Tibial artery (tissue), 4 donors: ENCODE measurements around the gene PNRC1.
A peak's percentile ranks its signal among the peaks of the same experiment; 100 is the strongest.

ENCODE experiments used
- DNase-seq, 2 donors: peaks; one replicate each; pipeline ENCODE4 v3.0.0-alpha.2; 2019
- H3K27ac ChIP-seq, 2 donors: fragments of 200-600 bp; sonication (generic) in 1 of 2; 1 replicate in 1 of 2; 2 replicates in 1 of 2; pipeline ENCODE4 v1.5.1; 2018 to 2019; ENCODE audit warnings: mild to moderate bottlenecking in 1 of 2
- H3K27me3 ChIP-seq, 2 donors: fragments of 200-600 bp; sonication (generic) in 1 of 2; one replicate each; pipeline versions ENCODE4 v1.5.1 to v1.6.0; 2016 to 2019
- H3K36me3 ChIP-seq, 3 donors: fragments of 200-600 bp; sonication (generic) in 2 of 3; one replicate each; pipeline ENCODE4 v1.5.1; 2016 to 2019; ENCODE audit warnings: mild to moderate bottlenecking in 2 of 3
- H3K4me1 ChIP-seq, 4 donors: fragments of 200-600 bp; sonication (generic) in 2 of 4; 1 replicate in 3 of 4; 2 replicates in 1 of 4; pipeline ENCODE4 v1.5.1; 2016 to 2019
- H3K4me3 ChIP-seq, 2 donors: fragments of 200-600 bp; sonication (generic) in 1 of 2; 1 replicate in 1 of 2; 2 replicates in 1 of 2; pipeline ENCODE4 v1.5.1; 2018 to 2019; ENCODE audit warnings: mild to moderate bottlenecking in 2 of 2
- H3K9me3 ChIP-seq, 3 donors: fragments of 200-600 bp; sonication (generic) in 1 of 3; one replicate each; pipeline ENCODE4 v1.5.1; 2016 to 2019
- CTCF ChIP-seq, 2 experiments: fragments of 200-600 bp in 1 of 2; fragments of 450-650 bp in 1 of 2; IDR thresholded peaks; one replicate each; pipeline ENCODE4 v1.5.1; 2017 to 2019; ENCODE audit warnings: antibody characterized with exemption in 2 of 2, mild to moderate bottlenecking in 1 of 2, moderate library complexity in 1 of 2
- intact Hi-C: fragments of 100-400 bp; cut with DNase I; formaldehyde crosslinking; loops from one replicate; pipeline ENCODE4 v1.15.0; 2023; ENCODE audit warnings: low total_unique reads

PNRC1 gene

DNA sequence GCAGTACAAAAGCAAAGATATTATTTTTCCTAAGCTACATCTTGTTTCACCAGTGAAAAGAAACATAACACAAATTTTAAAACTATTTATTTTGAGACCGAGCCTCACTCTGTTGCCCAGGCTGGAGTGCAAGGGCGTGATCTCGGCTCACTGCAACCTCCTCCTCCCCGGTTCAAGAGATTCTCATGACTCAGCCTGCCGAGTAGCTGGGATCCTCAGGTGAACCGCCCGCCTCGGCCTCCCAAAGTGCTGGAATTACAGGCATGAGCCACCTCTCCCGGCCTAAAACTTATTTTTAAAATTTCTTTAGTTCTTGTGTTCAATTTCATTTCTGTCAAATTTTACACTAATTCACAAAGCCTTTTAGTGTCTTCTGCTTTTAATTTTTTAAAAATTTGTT, 31.4 kb downstream of the PNRC1 start:
- TF ChIP-seq CTCF (IDR thresholded peaks at IDR 0.05) = no peak
- no peak for DNase-seq
- H3K4me1 ChIP-seq = peaks cover 0 to 6% (median 3%) of the 10 kb centered on the region in 4 donors
- no peak overlapping the region for H3K4me3 ChIP-seq
- H3K36me3 ChIP-seq = no peaks in the 10 kb centered on the region
- H3K9me3 ChIP-seq = no peaks in the 10 kb centered on the region
- no peak overlapping the region for H3K27ac ChIP-seq
- intact Hi-C loops = no loop called here
- H3K27me3 ChIP-seq = no peaks in the 10 kb centered on the region

- Histone ChIP-seq H3K4me3 (peak overlapping the region; percentile 67 to 69), H3K27ac (no peak overlapping the region), H3K27me3 (no peaks in the 10 kb centered on the region), H3K36me3 (no peaks in the 10 kb centered on the region), H3K9me3 (no peaks in the 10 kb centered on the region), H3K4me1 (peaks cover 0 to 17% (median 9%) of the 10 kb centered on the region in 4 donors)
- no peak for DNase-seq
- intact Hi-C loops = no loop called here
- TF ChIP-seq CTCF (IDR thresholded peaks at IDR 0.05) = no peak
Measured at GRCh38 chr6:89116702-89117101, 36.2 kb downstream of the PNRC1 start.

DNA sequence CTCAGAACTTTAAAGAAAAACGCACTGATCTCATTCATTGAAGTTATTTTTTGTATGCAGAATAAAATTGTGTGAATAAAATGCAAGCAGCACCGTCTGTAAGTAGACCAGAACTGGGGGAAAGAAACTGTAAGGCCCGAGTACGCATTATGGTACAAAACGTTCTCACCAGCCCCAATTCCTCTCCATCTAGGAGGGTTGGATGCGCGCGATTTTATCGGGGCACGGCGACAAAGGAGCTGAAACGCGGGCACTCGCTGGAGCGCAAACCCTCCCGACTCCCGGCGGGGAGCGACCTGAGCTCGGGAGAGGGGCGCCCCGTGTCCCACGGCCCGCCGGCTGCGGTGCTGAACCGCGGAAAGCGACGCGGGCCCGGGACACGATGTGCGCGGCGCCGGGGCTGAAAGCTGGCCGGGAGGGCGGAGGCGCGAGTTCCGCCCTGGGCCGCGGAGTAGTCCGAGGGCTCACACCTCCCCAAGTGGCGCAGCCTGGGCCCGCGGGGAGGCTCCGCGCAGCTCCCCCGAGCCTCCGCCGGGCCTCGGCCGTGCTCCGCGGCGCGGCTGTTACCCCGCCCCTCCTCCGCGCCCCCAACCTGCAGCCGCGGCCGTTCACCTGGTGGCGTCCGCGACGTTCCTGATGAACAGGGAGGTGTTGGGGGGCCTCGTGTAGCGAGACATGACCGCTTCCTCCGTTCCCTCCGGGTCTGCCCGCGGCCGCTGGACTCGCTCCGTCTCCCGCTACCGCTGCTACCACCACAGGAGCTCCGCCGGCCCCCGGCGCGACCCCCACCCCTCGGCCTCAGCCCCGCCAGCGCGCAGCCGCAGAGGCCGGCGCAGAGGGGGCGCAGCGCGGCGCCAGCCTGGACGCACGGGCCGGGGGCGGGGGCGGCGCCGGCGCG, 36.9 kb downstream of the PNRC1 start, which contains the start of gene SRSF12:
Gene SRSF12 (minus strand): TSS at position 861 of the 898 bp plus-strand sequence. CDS start 184 bp downstream, at position 677.
- intact Hi-C loops = no loop called here
- H3K36me3 ChIP-seq = no peaks in the 10 kb centered on the region
- DNase-seq = peak in 1 of 2 donors; percentile 67
- no peaks in the 10 kb centered on the region for H3K9me3 ChIP-seq
- H3K4me3 ChIP-seq = peak within 1 kb of the TSS; percentile 67 to 69
- H3K27ac ChIP-seq = peak within 1 kb of the TSS; percentile 56 to 60
- H3K4me1 ChIP-seq = peaks cover 0 to 17% (median 9%) of the 10 kb centered on the region in 4 donors
- no peaks in the 10 kb centered on the region for H3K27me3 ChIP-seq
- TF ChIP-seq CTCF (IDR thresholded peaks at IDR 0.05) = no peak

GRCh38 chr6:89118931-89119330, 38.4 kb downstream of the PNRC1 start:
- Histone ChIP-seq H3K27me3 (no peaks in the 10 kb centered on the region), H3K36me3 (no peaks in the 10 kb centered on the region), H3K27ac (no peak overlapping the region), H3K4me3 (no peak overlapping the region), H3K9me3 (no peaks in the 10 kb centered on the region), H3K4me1 (peaks cover 0 to 17% (median 9%) of the 10 kb centered on the region in 4 donors)
- DNase-seq = no peak
- intact Hi-C loops = no loop called here
- no peak for TF ChIP-seq CTCF (IDR thresholded peaks at IDR 0.05)

DNA sequence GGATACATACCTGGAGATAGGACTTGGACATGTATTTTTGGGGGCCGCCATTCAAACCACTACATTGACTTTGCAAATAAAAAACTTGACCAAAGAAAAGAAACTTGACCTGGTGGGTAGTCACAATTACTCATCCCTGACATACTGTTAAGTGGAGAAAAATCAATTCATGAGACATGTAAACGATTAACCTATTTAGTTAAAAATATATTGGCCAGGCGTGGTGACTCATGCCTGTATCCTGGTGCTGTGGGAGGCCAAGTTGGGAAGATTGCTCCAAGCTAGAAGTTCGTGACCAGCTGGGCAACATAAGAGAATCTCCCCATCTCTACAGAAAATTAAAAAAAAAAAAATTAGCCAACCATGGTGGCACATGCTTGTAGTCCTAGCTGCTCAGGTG, 39.8 kb downstream of the PNRC1 start:
- no peak for DNase-seq
- intact Hi-C loops = loop anchor here (5.0 kb wide), 1 partner anchor 133 kb away; no protein-coding TSS in a partner anchor
- Histone ChIP-seq H3K9me3 (no peaks in the 10 kb centered on the region), H3K27ac (no peak overlapping the region), H3K27me3 (no peaks in the 10 kb centered on the region), H3K36me3 (no peaks in the 10 kb centered on the region), H3K4me1 (peaks cover 0 to 17% (median 9%) of the 10 kb centered on the region in 4 donors), H3K4me3 (no peak overlapping the region)
- no peak for TF ChIP-seq CTCF (IDR thresholded peaks at IDR 0.05)
